MM.1S (cell line): ENCODE results near the gene ZNF428.

Experiments used
- DNase-seq: peaks from one replicate; pipeline ENCODE4 v3.0.0-alpha.2; 2015
- H2AFZ ChIP-seq: fragments of 300-600 bp; sonication (generic); 2 replicates; pipeline ENCODE4 v1.6.0; 2016; ENCODE audit warnings: antibody characterized with exemption, low read length
- H3F3A ChIP-seq: fragments of 300-600 bp; sonication (generic); 2 replicates; pipeline ENCODE4 v1.6.1; 2016; ENCODE audit warnings: mild to moderate bottlenecking, antibody characterized with exemption, low read length, moderate library complexity, mixed read lengths; ENCODE audit not compliant: insufficient read depth
- H3K27ac ChIP-seq: fragments of 300-600 bp; sonication (generic); 2 replicates; pipeline ENCODE4 v1.5.1; 2016; ENCODE audit warnings: mild to moderate bottlenecking, low read length
- H3K27me3 ChIP-seq: fragments of 300-600 bp; sonication (generic); replicated peaks from 2 replicates; pipeline ENCODE4 v1.6.0; 2016; ENCODE audit warnings: low read length; ENCODE audit not compliant: insufficient read depth
- H3K36me3 ChIP-seq: fragments of 300-600 bp; sonication (generic); replicated peaks from 2 replicates; pipeline ENCODE4 v1.6.1; 2016; ENCODE audit warnings: mild to moderate bottlenecking, low read length, mixed read lengths; ENCODE audit not compliant: insufficient read depth
- H3K4me1 ChIP-seq: fragments of 300-600 bp; sonication (generic); 2 replicates; pipeline ENCODE4 v1.6.1; 2016; ENCODE audit warnings: low read length, mixed read lengths
- H3K4me2 ChIP-seq: fragments of 300-600 bp; sonication (generic); 2 replicates; pipeline ENCODE4 v1.6.0; 2016; ENCODE audit warnings: low read depth, low read length
- H3K4me3 ChIP-seq: fragments of 300-600 bp; sonication (generic); 2 replicates; pipeline ENCODE4 v1.5.1; 2016; ENCODE audit warnings: low read length, mixed read lengths
- H3K79me2 ChIP-seq: fragments of 300-600 bp; sonication (generic); 2 replicates; pipeline ENCODE4 v1.6.1; 2016; ENCODE audit warnings: mixed run types, low read length, mixed read lengths
- H3K9ac ChIP-seq: fragments of 300-600 bp; sonication (generic); 2 replicates; pipeline ENCODE4 v1.6.1; 2016; ENCODE audit warnings: low read length, mixed read lengths
- H3K9me2 ChIP-seq: fragments of 300-600 bp; sonication (generic); replicated peaks from 2 replicates; pipeline ENCODE4 v1.6.1; 2016; ENCODE audit warnings: mild to moderate bottlenecking, low read length, mixed read lengths; ENCODE audit not compliant: insufficient read depth
- H3K9me3 ChIP-seq: fragments of 300-600 bp; sonication (generic); replicated peaks from 2 replicates; pipeline ENCODE4 v1.6.1; 2016; ENCODE audit warnings: mild to moderate bottlenecking, low read length, mixed read lengths; ENCODE audit not compliant: insufficient read depth
- H4K20me1 ChIP-seq: fragments of 300-600 bp; sonication (generic); 2 replicates; pipeline ENCODE4 v1.6.1; 2016; ENCODE audit warnings: mild to moderate bottlenecking, low read length, moderate library complexity, mixed read lengths; ENCODE audit not compliant: insufficient read depth
- CTCF ChIP-seq: fragments of 300-600 bp; sonication (generic); IDR thresholded peaks from 2 replicates; pipeline ENCODE4 v1.5.1; 2016; ENCODE audit warnings: antibody characterized with exemption, low read length, mixed read lengths
- EZH2 ChIP-seq: fragments of 300-600 bp; sonication (generic); optimal IDR thresholded peaks from 2 replicates; pipeline ENCODE3; 2017; ENCODE audit warnings: low read depth, mild to moderate bottlenecking, antibody characterized with exemption, low read length, mixed read lengths
- EZH2phosphoT487 ChIP-seq: fragments of 300-600 bp; sonication (generic); IDR thresholded peaks from 2 replicates; pipeline ENCODE4 v1.6.1; 2018; ENCODE audit warnings: antibody characterized with exemption, low read length

The ZNF428 gene

GRCh38 chr19:43667126-43667875, 47.9 kb upstream of the ZNF428 start:
- H3F3A ChIP-seq, result no peaks in the 10 kb centered on the region
- H3K4me2 ChIP-seq, result peak overlapping the region; percentile 81
- no peaks in the 10 kb centered on the region for H3K9me2 ChIP-seq
- no peak for DNase-seq
- H2AFZ ChIP-seq, result peak overlapping the region; percentile 69
- peak overlapping the region; percentile 58 for H3K4me3 ChIP-seq
- no peaks in the 10 kb centered on the region for H4K20me1 ChIP-seq
- no peaks in the 10 kb centered on the region for H3K9me3 ChIP-seq
- H3K79me2 ChIP-seq, result no peaks in the 10 kb centered on the region
- H3K4me1 ChIP-seq, result peaks cover 4% of the 10 kb centered on the region; the same call in 1 of the 2 replicates
- TF ChIP-seq EZH2 (no peak), CTCF (no peak)
- no peak overlapping the region for H3K27ac ChIP-seq
- no peaks in the 10 kb centered on the region for H3K36me3 ChIP-seq
- H3K27me3 ChIP-seq, result peaks cover 19% of the 10 kb centered on the region
- no peak overlapping the region for H3K9ac ChIP-seq

GRCh38 chr19:43664018-43664417, 44.6 kb upstream of the ZNF428 start:
- Histone ChIP-seq H3K9me2 (no peaks in the 10 kb centered on the region), H3K4me3 (no peak overlapping the region), H2AFZ (no peak overlapping the region)

GRCh38 chr19:43662487-43662886, 43.1 kb upstream of the ZNF428 start:
- H3K27ac ChIP-seq, result no peak overlapping the region
- no peak for DNase-seq
- TF ChIP-seq EZH2phosphoT487 (no peak), CTCF (peak; percentile 6; the same call in 1 of the 2 replicates), EZH2 (no peak)
- H3K4me2 ChIP-seq, result no peak overlapping the region
- no peaks in the 10 kb centered on the region for H3K27me3 ChIP-seq
- H3K9ac ChIP-seq, result no peak overlapping the region
- H3K4me3 ChIP-seq, result no peak overlapping the region
- H3K9me2 ChIP-seq, result no peaks in the 10 kb centered on the region
- H3K36me3 ChIP-seq, result no peaks in the 10 kb centered on the region
- no peaks in the 10 kb centered on the region for H4K20me1 ChIP-seq
- no peaks in the 10 kb centered on the region for H3K9me3 ChIP-seq
- H3F3A ChIP-seq, result no peaks in the 10 kb centered on the region
- H3K79me2 ChIP-seq, result no peaks in the 10 kb centered on the region
- H3K4me1 ChIP-seq, result no peaks in the 10 kb centered on the region
- H2AFZ ChIP-seq, result no peak overlapping the region

More at GRCh38 chr19:43664018-43664417, 44.6 kb upstream of the ZNF428 start:
- no peaks in the 10 kb centered on the region for H3K9me3 ChIP-seq
- H3F3A ChIP-seq, result no peaks in the 10 kb centered on the region
- no peaks in the 10 kb centered on the region for H4K20me1 ChIP-seq
- no peaks in the 10 kb centered on the region for H3K36me3 ChIP-seq
- H3K9ac ChIP-seq, result no peak overlapping the region
- peaks cover 4% of the 10 kb centered on the region; the same call in 1 of the 2 replicates for H3K4me1 ChIP-seq
- peak; percentile 34 for DNase-seq
- no peak overlapping the region for H3K27ac ChIP-seq
- H3K27me3 ChIP-seq, result no peaks in the 10 kb centered on the region
- no peak overlapping the region for H3K4me2 ChIP-seq
- no peak for TF ChIP-seq EZH2phosphoT487
- no peak for TF ChIP-seq EZH2
- TF ChIP-seq CTCF, result no peak
- H3K79me2 ChIP-seq, result no peaks in the 10 kb centered on the region
